Coronary artery (tissue), 2 donors: ENCODE results near the gene CLDND2.

ENCODE experiments used
- DNase-seq: peaks from one replicate; pipeline ENCODE4 v3.0.0-alpha.2; 2017; ENCODE audit warnings: low spot score
- H3K27ac ChIP-seq, 2 donors: fragments of 200-600 bp; sonication (generic); one replicate each; pipeline ENCODE4 v1.5.1; 2016 to 2019
- H3K4me3 ChIP-seq: fragments of 200-600 bp; sonication (generic); 2 replicates; pipeline ENCODE4 v1.5.1; 2016; ENCODE audit warnings: mild to moderate bottlenecking, moderate library complexity
- CTCF ChIP-seq: fragments of 200-600 bp; sonication (generic); IDR thresholded peaks from one replicate; pipeline ENCODE4 v1.5.1; 2019; ENCODE audit warnings: antibody characterized with exemption

CLDND2 gene

GRCh38 chr19:51392701-51393100 is 23.9 kb upstream of the CLDND2 start:
- TF ChIP-seq CTCF: no peak
- no peak for DNase-seq
- Histone ChIP-seq H3K4me3 (no peak overlapping the region), H3K27ac (no peak overlapping the region)

- TF ChIP-seq CTCF: no peak
- Histone ChIP-seq H3K27ac (no peak overlapping the region), H3K4me3 (no peak overlapping the region)
- DNase-seq: no peak
Observed at GRCh38 chr19:51391073-51391611, 22.3 kb upstream of the CLDND2 start.

GRCh38 chr19:51389143-51389542 is 20.3 kb upstream of the CLDND2 start:
- H3K4me3 ChIP-seq: no peak overlapping the region
- no peak for DNase-seq
- H3K27ac ChIP-seq: no peak overlapping the region
- no peak for TF ChIP-seq CTCF

GRCh38 chr19:51387924-51388389 is 19.2 kb upstream of the CLDND2 start, which contains the start of gene LIM2:
Gene LIM2, minus strand, starts transcription at chr19:51387974. Its CDS starts 531 bp downstream, at chr19:51387443.
- DNase-seq: no peak
- no peak for TF ChIP-seq CTCF
- H3K4me3 ChIP-seq: no peak within 1 kb of the TSS
- no peak within 1 kb of the TSS for H3K27ac ChIP-seq

- H3K27ac ChIP-seq: no peak overlapping the region
- TF ChIP-seq CTCF: no peak
- H3K4me3 ChIP-seq: no peak overlapping the region
- no peak for DNase-seq
Observed at GRCh38 chr19:51386882-51387520, 18.2 kb upstream of the CLDND2 start.

DNA sequence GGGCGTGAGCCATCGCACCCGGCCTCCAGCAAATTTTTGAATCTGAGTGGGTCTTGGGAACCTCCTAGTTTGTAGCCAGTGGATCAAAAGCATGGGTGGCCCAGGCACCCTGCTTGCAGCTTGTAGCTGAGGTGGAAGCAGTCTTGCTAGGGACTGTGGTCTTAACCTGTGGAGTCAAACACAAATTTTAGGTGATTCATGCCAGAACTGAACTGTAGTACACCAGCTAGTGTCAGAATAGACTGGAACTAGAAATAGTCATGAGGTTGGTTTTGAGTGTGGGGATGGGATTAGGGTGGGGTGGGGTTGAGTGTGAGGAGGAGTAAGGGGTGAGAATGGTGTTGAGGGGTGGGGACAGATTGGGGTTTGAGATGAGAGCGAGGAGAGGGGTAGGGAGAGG is 13.2 kb upstream of the CLDND2 start:
- TF ChIP-seq CTCF: no peak
- H3K27ac ChIP-seq: no peak overlapping the region
- no peak overlapping the region for H3K4me3 ChIP-seq
- no peak for DNase-seq

- TF ChIP-seq CTCF: no peak
- DNase-seq: no peak
- no peak overlapping the region for H3K4me3 ChIP-seq
- no peak overlapping the region for H3K27ac ChIP-seq
Observed at GRCh38 chr19:51380379-51380778, 11.6 kb upstream of the CLDND2 start.
